ENCODE measurements around the gene SRD5A1.

- TF ChIP-seq CTCF (conservative IDR thresholded peaks at IDR 0.05; ENCODE audit: low read depth in 2 of 2) (no peak), POLR2AphosphoS5 (IDR thresholded peaks at IDR 0.05; ENCODE audit: low read depth) (no peak), EZH2 (IDR thresholded peaks at IDR 0.05; ENCODE audit: low read depth, unreplicated experiment) (no peak), JUNB (IDR thresholded peaks at IDR 0.05; ENCODE audit: unreplicated experiment) (no peak), EZH2phosphoT487 (IDR thresholded peaks at IDR 0.05; ENCODE audit: unreplicated experiment) (no peak), REST (IDR thresholded peaks at IDR 0.05; ENCODE audit: unreplicated experiment) (no peak), ZNF331 (CRISPR knock-in tag; IDR thresholded peaks at IDR 0.05; ENCODE audit: low read depth) (no peak), CREB1 (CRISPR knock-in tag; IDR thresholded peaks at IDR 0.05; ENCODE audit: low read depth) (no peak), ETS1 (IDR thresholded peaks at IDR 0.05) (no peak), ZNF114 (CRISPR knock-in tag; IDR thresholded peaks at IDR 0.05) (no peak), ZNF462 (CRISPR knock-in tag; IDR thresholded peaks at IDR 0.05) (no peak)
Observed at GRCh38 chr5:6623228-6623627, 10.0 kb upstream of the SRD5A1 start.
